Thyroid gland (tissue), 4 donors: ENCODE data around the gene ADAMTS2. TPM values are rescaled to one million over a fixed set of nuclear protein-coding genes. Genes with fewer than 3 reads are reported as not detected.

Experiments
- DNase-seq, 2 donors: peaks; one replicate each; pipeline ENCODE4 v3.0.0-alpha.2; 2019
- H3K27ac ChIP-seq, 3 donors: fragments of 200-600 bp; sonication (generic); 1 replicate in 2 of 3; 2 replicates in 1 of 3; pipeline ENCODE4 v1.5.1; 2016 to 2019; ENCODE audit warnings: mild to moderate bottlenecking in 1 of 3, moderate library complexity in 1 of 3
- H3K27me3 ChIP-seq: fragments of 200-600 bp; sonication (generic); one replicate; pipeline ENCODE4 v1.5.1; 2019
- H3K36me3 ChIP-seq, 2 donors: fragments of 200-600 bp; sonication (generic); one replicate each; pipeline ENCODE4 v1.5.1; 2016 to 2019
- H3K4me1 ChIP-seq, 2 donors: fragments of 200-600 bp; sonication (generic); one replicate each; pipeline ENCODE4 v1.5.1; 2017 to 2019
- H3K4me3 ChIP-seq, 3 donors: fragments of 200-600 bp; sonication (generic); replicated peaks in 1 of 3; 1 replicate in 2 of 3; 2 replicates in 1 of 3; pipeline ENCODE4 v1.5.1; 2016; ENCODE audit warnings: mild to moderate bottlenecking in 1 of 3
- H3K9me3 ChIP-seq: fragments of 200-600 bp; sonication (generic); one replicate; pipeline ENCODE4 v1.5.1; 2017
- CTCF ChIP-seq, 6 experiments: fragments of 200-600 bp in 3 of 6; fragments of 450-650 bp in 3 of 6; sonication (generic) in 3 of 6; IDR thresholded peaks; one replicate each; pipeline ENCODE4 v1.5.1; 2016 to 2019; ENCODE audit warnings: antibody characterized with exemption in 6 of 6, mild to moderate bottlenecking in 2 of 6, inconsistent platforms in 1 of 6, moderate library complexity in 1 of 6
- POLR2A ChIP-seq, 2 donors: fragments of 450-650 bp; IDR thresholded peaks; one replicate each; pipeline ENCODE4 v1.6.1; 2017; ENCODE audit warnings: antibody characterized with exemption in 2 of 2, mild to moderate bottlenecking in 2 of 2, moderate library complexity in 1 of 2
- WGBS, 2 donors: methylation state at CpG; one replicate each; pipeline ENCODE4 v1.1.5; 2017; 5-methylcytosine and 5-hydroxymethylcytosine counted together
- intact Hi-C: fragments of 100-400 bp; cut with DNase I; formaldehyde crosslinking; loops from one replicate; pipeline ENCODE4 v1.15.1; 2023
- total RNA-seq, 4 donors: library from RNA; depleted of rRNA; stranded (reverse); fragments of >200 nt; gene quantifications; one replicate each; pipeline ENCODE4 v1.2.3, GENCODE V29; 2016

Gene ADAMTS2
- total RNA-seq, 4 donors from 2014 or later = 3.5 to 16.2 (median 7.3) TPM

DNA sequence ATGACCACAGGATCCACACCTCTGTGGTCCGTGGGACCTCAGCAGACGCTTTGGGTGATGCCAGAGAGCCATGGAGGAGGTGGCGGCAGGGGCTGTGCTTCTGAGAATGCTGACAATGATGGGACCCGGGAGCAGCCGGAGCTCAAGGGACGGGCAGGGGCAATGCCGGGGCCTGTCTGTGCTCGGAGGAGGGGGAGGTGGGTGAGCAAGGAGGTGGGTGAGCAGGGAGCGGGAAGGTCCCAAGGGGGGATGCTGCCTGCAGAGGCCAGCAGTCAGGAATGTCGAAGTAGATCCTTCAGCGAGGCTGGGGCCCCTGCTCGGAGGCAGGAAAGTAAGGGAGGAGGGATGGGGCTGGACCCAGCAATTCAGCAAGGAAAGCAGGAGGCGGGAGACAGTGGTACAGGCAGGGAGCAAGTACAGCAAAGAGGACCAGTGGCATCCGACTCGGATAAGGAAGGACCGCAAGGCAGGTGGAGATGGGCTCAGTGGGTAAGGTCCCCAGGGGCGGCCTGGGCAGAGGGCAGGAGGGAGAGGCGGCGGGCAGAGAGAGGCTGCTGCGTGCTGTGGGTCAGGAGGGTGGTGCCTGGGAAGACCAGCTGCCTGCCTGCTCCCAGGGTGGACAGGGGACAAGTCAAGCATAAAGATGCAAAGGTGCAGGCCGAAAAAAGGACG is 49.0 kb downstream of the ADAMTS2 start:
- H3K36me3 ChIP-seq = no peaks in the 10 kb centered on the region
- intact Hi-C loops = no loop called here
- peaks cover 0 to 4% of the 10 kb centered on the region in 2 donors for H3K4me1 ChIP-seq
- no peaks in the 10 kb centered on the region for H3K27me3 ChIP-seq
- no peak for DNase-seq
- no peak overlapping the region for H3K27ac ChIP-seq
- TF ChIP-seq POLR2A (IDR thresholded peaks at IDR 0.05) = no peak
- TF ChIP-seq CTCF (IDR thresholded peaks at IDR 0.05) = no peak
- WGBS, 2 donors = 89 to 90% methylated on average over 22 of the region's 22 CpGs
- H3K9me3 ChIP-seq = no peaks in the 10 kb centered on the region
- no peak overlapping the region for H3K4me3 ChIP-seq

DNA sequence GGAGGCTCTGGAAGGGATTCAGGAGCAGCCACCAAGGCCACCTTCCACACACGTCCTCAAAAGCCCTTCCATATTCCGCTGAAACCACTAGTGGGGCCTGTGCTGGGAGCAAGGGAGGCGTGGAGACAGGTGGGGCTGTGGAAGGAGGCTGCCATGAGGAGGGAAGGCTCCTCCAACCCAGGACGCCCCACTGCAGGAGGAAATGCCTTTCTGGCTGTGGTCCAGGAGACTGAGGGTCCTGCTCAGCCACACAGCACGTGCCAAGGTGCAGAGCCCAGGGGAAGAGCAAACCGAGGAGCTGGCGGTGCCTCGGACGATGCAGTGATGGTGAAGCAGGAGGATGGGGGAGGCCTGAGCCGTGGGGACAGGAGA is 49.5 kb downstream of the ADAMTS2 start:
- 72 to 73% methylated on average over 10 of the region's 10 CpGs for WGBS, 2 donors
- Histone ChIP-seq H3K27me3 (no peaks in the 10 kb centered on the region), H3K36me3 (no peaks in the 10 kb centered on the region), H3K9me3 (no peaks in the 10 kb centered on the region), H3K4me3 (no peak overlapping the region), H3K4me1 (peaks cover 0 to 4% of the 10 kb centered on the region in 2 donors), H3K27ac (no peak overlapping the region)
- intact Hi-C loops = no loop called here
- no peak for DNase-seq
- TF ChIP-seq POLR2A (IDR thresholded peaks at IDR 0.05) = no peak
- no peak for TF ChIP-seq CTCF (IDR thresholded peaks at IDR 0.05)

GRCh38 chr5:179294891-179295777 is 50.1 kb downstream of the ADAMTS2 start:
- intact Hi-C loops = no loop called here
- TF ChIP-seq CTCF (IDR thresholded peaks at IDR 0.05) (no peak), POLR2A (IDR thresholded peaks at IDR 0.05) (no peak)
- Histone ChIP-seq H3K27me3 (no peaks in the 10 kb centered on the region), H3K27ac (no peak overlapping the region), H3K36me3 (no peaks in the 10 kb centered on the region), H3K9me3 (no peaks in the 10 kb centered on the region), H3K4me3 (no peak overlapping the region), H3K4me1 (peaks cover 0 to 4% of the 10 kb centered on the region in 2 donors)
- no peak for DNase-seq
- WGBS, 2 donors = 62 to 75% methylated on average over 18 to 19 of the region's 19 CpGs

- H3K4me1 ChIP-seq = peaks cover 0 to 4% of the 10 kb centered on the region in 2 donors
- no peak overlapping the region for H3K27ac ChIP-seq
- WGBS, 2 donors = 85 to 87% methylated on average over 7 to 11 of the region's 12 CpGs
- no peaks in the 10 kb centered on the region for H3K9me3 ChIP-seq
- H3K27me3 ChIP-seq = no peaks in the 10 kb centered on the region
- no peaks in the 10 kb centered on the region for H3K36me3 ChIP-seq
- no peak for DNase-seq
- no peak for TF ChIP-seq POLR2A (IDR thresholded peaks at IDR 0.05)
- no peak for TF ChIP-seq CTCF (IDR thresholded peaks at IDR 0.05)
- intact Hi-C loops = no loop called here
- H3K4me3 ChIP-seq = no peak overlapping the region
Measured at GRCh38 chr5:179294131-179294780, 51.0 kb downstream of the ADAMTS2 start.
